Esophagus squamous epithelium (tissue), 4 donors: ENCODE measurements around the gene MYCBP.

Experiments used
- CTCF ChIP-seq, 6 experiments: fragments of 450-650 bp in 4 of 6; fragments of 200-600 bp in 2 of 6; sonication (generic) in 2 of 6; IDR thresholded peaks; one replicate each; pipeline ENCODE4 v1.5.1; 2016 to 2019; ENCODE audit warnings: antibody characterized with exemption in 6 of 6, mild to moderate bottlenecking in 4 of 6, moderate library complexity in 4 of 6
- POLR2A ChIP-seq, 4 donors: fragments of 450-650 bp; IDR thresholded peaks; one replicate each; pipeline ENCODE4 v1.6.1; 2017; ENCODE audit warnings: antibody characterized with exemption in 4 of 4, mild to moderate bottlenecking in 4 of 4, moderate library complexity in 3 of 4

- TF ChIP-seq CTCF (IDR thresholded peaks at IDR 0.05) (no peak), POLR2A (IDR thresholded peaks at IDR 0.05) (no peak)
Measured at GRCh38 chr1:38892976-38893375, 19.8 kb upstream of the MYCBP start.
